ENCODE measurements around the gene LDLRAD3.

The LDLRAD3 gene

DNA sequence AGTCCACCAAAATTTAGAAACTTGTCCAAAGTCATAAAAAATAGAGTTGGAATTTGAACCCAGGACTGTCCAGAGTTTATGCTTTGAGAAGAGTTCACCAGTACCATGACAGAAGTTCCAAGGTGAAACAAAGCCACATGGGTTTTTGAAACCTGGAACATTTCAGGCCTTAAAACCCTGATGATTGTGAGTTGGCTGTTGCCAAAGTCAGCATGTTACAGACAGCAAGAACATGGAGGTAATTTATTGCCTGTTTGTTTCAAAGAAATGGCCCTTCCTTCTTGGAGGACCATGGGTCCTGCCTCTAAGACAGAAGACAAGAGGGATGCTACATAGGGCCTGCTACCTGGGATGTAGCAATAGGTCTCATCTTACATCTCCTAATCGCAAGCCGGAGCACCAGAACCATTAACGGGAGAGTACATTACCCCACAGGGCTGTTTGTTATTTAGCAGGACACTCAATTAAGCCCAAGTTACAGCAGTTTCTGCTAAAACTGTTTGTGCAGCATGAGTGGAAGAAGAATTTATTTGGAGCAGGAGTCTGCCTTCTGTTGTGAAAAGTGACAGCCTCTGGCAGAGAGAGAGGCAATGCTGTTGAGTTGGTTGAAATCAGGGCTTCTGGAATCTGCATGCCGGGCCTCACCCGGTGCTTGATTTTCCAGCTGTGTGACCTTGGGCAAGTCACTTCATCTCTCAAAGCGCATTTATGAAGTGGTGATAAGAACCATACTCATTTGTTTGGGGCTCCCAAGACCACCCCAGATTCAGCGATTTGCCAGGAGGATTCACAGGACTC is 136.2 kb downstream of the LDLRAD3 start:
- TF ChIP-seq CREB1 (IDR thresholded peaks at IDR 0.05; ENCODE audit: low read depth) (no peak), TEAD4 (IDR thresholded peaks at IDR 0.05) (no peak), TAF1 (IDR thresholded peaks at IDR 0.05; ENCODE audit: low read depth) (no peak), RAD21 (IDR thresholded peaks at IDR 0.05; ENCODE audit: low read depth) (no peak)
- TF ChIP-seq, protein P1, sequence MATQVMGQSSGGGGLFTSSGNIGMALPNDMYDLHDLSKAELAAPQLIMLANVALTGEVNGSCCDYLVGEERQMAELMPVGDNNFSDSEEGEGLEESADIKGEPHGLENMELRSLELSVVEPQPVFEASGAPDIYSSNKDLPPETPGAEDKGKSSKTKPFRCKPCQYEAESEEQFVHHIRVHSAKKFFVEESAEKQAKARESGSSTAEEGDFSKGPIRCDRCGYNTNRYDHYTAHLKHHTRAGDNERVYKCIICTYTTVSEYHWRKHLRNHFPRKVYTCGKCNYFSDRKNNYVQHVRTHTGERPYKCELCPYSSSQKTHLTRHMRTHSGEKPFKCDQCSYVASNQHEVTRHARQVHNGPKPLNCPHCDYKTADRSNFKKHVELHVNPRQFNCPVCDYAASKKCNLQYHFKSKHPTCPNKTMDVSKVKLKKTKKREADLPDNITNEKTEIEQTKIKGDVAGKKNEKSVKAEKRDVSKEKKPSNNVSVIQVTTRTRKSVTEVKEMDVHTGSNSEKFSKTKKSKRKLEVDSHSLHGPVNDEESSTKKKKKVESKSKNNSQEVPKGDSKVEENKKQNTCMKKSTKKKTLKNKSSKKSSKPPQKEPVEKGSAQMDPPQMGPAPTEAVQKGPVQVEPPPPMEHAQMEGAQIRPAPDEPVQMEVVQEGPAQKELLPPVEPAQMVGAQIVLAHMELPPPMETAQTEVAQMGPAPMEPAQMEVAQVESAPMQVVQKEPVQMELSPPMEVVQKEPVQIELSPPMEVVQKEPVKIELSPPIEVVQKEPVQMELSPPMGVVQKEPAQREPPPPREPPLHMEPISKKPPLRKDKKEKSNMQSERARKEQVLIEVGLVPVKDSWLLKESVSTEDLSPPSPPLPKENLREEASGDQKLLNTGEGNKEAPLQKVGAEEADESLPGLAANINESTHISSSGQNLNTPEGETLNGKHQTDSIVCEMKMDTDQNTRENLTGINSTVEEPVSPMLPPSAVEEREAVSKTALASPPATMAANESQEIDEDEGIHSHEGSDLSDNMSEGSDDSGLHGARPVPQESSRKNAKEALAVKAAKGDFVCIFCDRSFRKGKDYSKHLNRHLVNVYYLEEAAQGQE (IDR thresholded peaks at IDR 0.05; ENCODE audit: low read depth): no peak
- TF ChIP-seq, protein P2, sequence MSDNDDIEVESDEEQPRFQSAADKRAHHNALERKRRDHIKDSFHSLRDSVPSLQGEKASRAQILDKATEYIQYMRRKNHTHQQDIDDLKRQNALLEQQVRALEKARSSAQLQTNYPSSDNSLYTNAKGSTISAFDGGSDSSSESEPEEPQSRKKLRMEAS (IDR thresholded peaks at IDR 0.05): no peak

DNA sequence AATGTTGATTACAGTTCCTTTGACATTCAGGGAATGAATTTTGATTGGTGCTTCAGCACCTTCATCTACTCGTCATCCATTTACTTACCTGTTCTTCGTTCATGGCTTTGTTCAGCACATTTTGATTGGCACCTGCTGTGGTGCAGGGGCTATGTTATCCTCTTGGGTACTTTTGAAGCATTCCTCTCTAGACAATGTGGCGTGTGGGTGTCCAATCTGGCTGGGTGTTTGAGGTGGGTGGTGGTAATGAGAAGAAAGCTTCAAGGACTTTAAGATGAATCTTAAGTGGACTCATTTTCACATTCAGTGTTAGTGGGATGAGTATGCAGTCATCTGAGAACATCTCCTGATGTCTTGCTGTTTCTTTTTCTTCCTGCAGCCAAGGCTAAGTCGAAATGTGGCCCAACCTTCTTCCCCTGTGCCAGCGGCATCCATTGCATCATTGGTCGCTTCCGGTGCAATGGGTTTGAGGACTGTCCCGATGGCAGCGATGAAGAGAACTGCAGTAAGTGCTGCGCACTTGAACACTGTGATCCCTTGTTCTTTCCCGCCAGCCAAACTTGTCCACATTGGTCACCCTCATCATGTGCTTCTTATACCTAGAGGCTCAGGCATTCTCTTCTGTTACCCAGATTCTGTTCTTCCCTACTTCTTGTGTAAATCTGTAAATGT is 137.5 kb downstream of the LDLRAD3 start:
- TF ChIP-seq, protein P2 (IDR thresholded peaks at IDR 0.05): no peak
- no peak for TF ChIP-seq NFIC (IDR thresholded peaks at IDR 0.05)

DNA sequence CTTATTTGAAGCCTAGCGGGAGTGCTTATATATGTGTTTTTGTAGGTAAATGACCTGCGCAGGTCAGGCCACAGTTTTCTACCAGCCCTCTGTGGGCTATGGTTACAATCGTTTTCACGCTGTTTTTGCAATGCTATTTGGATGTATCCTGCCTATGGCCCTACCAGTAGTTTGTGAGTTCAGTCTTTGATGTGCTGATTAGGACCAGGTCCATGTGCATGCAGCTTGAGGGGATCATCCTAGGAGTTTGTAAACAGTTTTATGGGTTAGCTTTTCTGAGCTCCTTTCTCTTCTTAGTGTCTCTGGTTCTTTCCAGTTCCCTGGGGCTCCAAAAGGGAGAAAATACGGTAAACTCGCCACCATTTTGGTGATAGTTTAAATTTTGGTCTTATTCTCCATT is 142.5 kb downstream of the LDLRAD3 start:
- TF ChIP-seq, protein P3, sequence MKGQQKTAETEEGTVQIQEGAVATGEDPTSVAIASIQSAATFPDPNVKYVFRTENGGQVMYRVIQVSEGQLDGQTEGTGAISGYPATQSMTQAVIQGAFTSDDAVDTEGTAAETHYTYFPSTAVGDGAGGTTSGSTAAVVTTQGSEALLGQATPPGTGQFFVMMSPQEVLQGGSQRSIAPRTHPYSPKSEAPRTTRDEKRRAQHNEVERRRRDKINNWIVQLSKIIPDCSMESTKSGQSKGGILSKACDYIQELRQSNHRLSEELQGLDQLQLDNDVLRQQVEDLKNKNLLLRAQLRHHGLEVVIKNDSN (IDR thresholded peaks at IDR 0.05): no peak
- no peak for TF ChIP-seq CREB1 (IDR thresholded peaks at IDR 0.05; ENCODE audit: low read depth)
- TF ChIP-seq EP300 (IDR thresholded peaks at IDR 0.05; ENCODE audit: borderline replicate concordance): no peak
- TF ChIP-seq YY1 (IDR thresholded peaks at IDR 0.05; ENCODE audit: low read depth): no peak

GRCh38 chr11:36088266-36088972 is 144.6 kb downstream of the LDLRAD3 start:
- TF ChIP-seq RAD21 (IDR thresholded peaks at IDR 0.05; ENCODE audit: low read depth) (no peak), FOXM1 (IDR thresholded peaks at IDR 0.05; ENCODE audit: borderline replicate concordance, low read depth) (no peak), EGR1 (IDR thresholded peaks at IDR 0.05) (no peak), CREB1 (IDR thresholded peaks at IDR 0.05; ENCODE audit: low read depth) (no peak), ZBTB7A (IDR thresholded peaks at IDR 0.05; ENCODE audit: low read depth) (no peak), CEBPB (IDR thresholded peaks at IDR 0.05) (no peak), TAF1 (IDR thresholded peaks at IDR 0.05; ENCODE audit: low read depth) (no peak), YY1 (IDR thresholded peaks at IDR 0.05; ENCODE audit: low read depth) (no peak), NFIC (IDR thresholded peaks at IDR 0.05) (no peak), EP300 (IDR thresholded peaks at IDR 0.05; ENCODE audit: borderline replicate concordance) (no peak)
- TF ChIP-seq, protein P1 (IDR thresholded peaks at IDR 0.05; ENCODE audit: low read depth): no peak
- TF ChIP-seq, protein P2 (IDR thresholded peaks at IDR 0.05): no peak

DNA sequence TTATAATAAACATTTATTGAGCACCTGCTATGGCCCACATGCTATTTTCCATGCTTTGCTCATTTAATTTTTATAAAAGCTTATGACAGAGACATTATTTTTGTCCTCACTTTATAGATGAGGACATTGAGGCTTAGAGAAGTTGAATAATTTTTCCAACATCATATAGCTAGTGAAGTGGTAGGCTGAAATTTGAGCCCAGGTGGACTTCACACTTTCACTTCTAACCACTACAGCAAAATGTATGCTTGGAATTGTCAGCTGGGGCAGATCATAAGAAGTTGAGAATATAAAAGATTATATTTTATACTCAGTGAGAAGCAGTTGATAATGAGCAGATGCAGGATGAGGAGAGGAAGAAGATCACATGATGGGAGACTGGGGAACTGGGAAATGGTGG is 146.1 kb downstream of the LDLRAD3 start:
- TF ChIP-seq EGR1 (IDR thresholded peaks at IDR 0.05) (no peak), NFIC (IDR thresholded peaks at IDR 0.05) (no peak)

DNA sequence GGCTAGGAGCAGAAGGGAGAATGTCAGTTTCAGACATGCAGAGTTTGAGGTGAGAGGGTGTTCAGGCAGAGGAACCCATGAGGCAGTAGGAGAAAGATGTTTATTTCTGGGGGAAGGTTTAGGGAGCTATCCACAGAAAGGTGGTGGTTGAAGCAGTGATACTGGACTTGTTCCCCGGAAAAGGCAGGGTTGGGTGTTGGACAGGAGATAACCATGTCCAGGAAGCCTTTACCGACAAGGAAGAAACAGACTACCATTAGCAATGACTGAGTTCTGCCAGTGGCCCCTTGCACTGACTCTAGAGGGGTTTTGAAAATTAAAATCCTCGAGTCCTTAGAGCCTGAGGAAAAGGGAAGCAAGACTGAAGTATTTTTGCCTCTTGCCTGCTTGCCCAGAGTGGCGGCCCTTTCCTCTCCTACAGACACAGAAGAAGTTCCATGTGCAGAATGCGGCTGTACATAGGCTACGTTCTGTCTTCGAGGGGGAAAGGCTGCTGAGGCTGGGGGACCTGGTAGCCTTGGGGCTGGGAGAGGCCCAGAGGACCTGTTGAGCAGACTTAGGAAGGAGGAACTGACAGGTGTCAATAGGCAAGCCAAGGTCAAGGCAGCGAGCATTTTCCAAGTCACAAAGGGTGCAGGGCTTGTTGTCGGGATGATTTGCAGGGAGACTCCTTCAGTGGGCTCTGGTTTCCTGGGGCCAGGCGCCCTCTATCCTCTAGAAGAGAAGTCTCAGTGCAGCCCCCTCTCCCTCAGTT is 146.7 kb downstream of the LDLRAD3 start:
- no peak for TF ChIP-seq TCF12 (IDR thresholded peaks at IDR 0.05; ENCODE audit: low read depth)
- TF ChIP-seq RAD21 (IDR thresholded peaks at IDR 0.05; ENCODE audit: low read depth): no peak
- TF ChIP-seq ZBTB7A (IDR thresholded peaks at IDR 0.05; ENCODE audit: low read depth): no peak
- no peak for TF ChIP-seq EP300 (IDR thresholded peaks at IDR 0.05; ENCODE audit: borderline replicate concordance)
- TF ChIP-seq NFIC (IDR thresholded peaks at IDR 0.05): no peak
- TF ChIP-seq, protein P2 (IDR thresholded peaks at IDR 0.05): no peak
- no peak for TF ChIP-seq TEAD4 (IDR thresholded peaks at IDR 0.05)
- TF ChIP-seq, protein P1 (IDR thresholded peaks at IDR 0.05; ENCODE audit: low read depth): no peak
- TF ChIP-seq FOXM1 (IDR thresholded peaks at IDR 0.05; ENCODE audit: borderline replicate concordance, low read depth): no peak
- no peak for TF ChIP-seq EGR1 (IDR thresholded peaks at IDR 0.05)
